ENCODE results near the gene SEL1L.

GRCh38 chr14:81519200-81520011, 14.2 kb downstream of the SEL1L start:
- TF ChIP-seq EP300 (conservative IDR thresholded peaks at IDR 0.05; ENCODE audit: poor library complexity, severe bottlenecking), result no peak
- TF ChIP-seq, protein P1, sequence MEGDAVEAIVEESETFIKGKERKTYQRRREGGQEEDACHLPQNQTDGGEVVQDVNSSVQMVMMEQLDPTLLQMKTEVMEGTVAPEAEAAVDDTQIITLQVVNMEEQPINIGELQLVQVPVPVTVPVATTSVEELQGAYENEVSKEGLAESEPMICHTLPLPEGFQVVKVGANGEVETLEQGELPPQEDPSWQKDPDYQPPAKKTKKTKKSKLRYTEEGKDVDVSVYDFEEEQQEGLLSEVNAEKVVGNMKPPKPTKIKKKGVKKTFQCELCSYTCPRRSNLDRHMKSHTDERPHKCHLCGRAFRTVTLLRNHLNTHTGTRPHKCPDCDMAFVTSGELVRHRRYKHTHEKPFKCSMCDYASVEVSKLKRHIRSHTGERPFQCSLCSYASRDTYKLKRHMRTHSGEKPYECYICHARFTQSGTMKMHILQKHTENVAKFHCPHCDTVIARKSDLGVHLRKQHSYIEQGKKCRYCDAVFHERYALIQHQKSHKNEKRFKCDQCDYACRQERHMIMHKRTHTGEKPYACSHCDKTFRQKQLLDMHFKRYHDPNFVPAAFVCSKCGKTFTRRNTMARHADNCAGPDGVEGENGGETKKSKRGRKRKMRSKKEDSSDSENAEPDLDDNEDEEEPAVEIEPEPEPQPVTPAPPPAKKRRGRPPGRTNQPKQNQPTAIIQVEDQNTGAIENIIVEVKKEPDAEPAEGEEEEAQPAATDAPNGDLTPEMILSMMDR (IDR thresholded peaks at IDR 0.05; ENCODE audit: poor library complexity, severe bottlenecking), result no peak
